GM19452 (cell line): ENCODE data around the gene FBXO5.
A peak's percentile ranks its signal among the peaks of the same experiment; 100 is the strongest.
"Not testable (repeated sequence)": the region's sequence is repeated elsewhere in the genome, so short reads cannot be mapped to it uniquely, and the experiment has no call there.

Source experiments
- ATAC-seq: cut with Tn5 transposase; IDR thresholded peaks from one replicate; pipeline ENCODE4 v1.9.1; 2021; ENCODE audit not compliant: unreplicated experiment

The FBXO5 gene

GRCh38 chr6:152982904-152983636 is at the start of gene FBXO5:
FBXO5 (minus strand) TSS chr6:152983041; CDS start chr6:152982959, 82 bp downstream.
- ATAC-seq, result peak; percentile 80

GRCh38 chr6:153032255-153032882 is 49.5 kb upstream of the FBXO5 start:
- no peak for ATAC-seq

- ATAC-seq, result no peak
Observed at GRCh38 chr6:153031335-153031955, 48.6 kb upstream of the FBXO5 start.

GRCh38 chr6:153028963-153029362 is 46.1 kb upstream of the FBXO5 start:
- ATAC-seq, result no peak

- ATAC-seq, result no peak
Observed at GRCh38 chr6:153028286-153028685, 45.4 kb upstream of the FBXO5 start.

- ATAC-seq, result no peak
Observed at GRCh38 chr6:153027480-153027879, 44.6 kb upstream of the FBXO5 start.

- ATAC-seq, result peak; percentile 8
Observed at GRCh38 chr6:153024709-153025017, 41.8 kb upstream of the FBXO5 start.

GRCh38 chr6:153023977-153024708 is 41.3 kb upstream of the FBXO5 start:
- peak; percentile 99 for ATAC-seq

GRCh38 chr6:153018355-153018754 is 35.5 kb upstream of the FBXO5 start:
- no peak for ATAC-seq

GRCh38 chr6:153016846-153017245 is 34.0 kb upstream of the FBXO5 start:
- no peak for ATAC-seq

GRCh38 chr6:153015094-153015640 is 32.3 kb upstream of the FBXO5 start:
- no peak for ATAC-seq

- ATAC-seq, result no peak
Observed at GRCh38 chr6:153013438-153013837, 30.6 kb upstream of the FBXO5 start.

GRCh38 chr6:153012856-153013255 is 30.0 kb upstream of the FBXO5 start:
- no peak for ATAC-seq

- ATAC-seq, result peak; percentile 3
Observed at GRCh38 chr6:153003366-153003690, 20.5 kb upstream of the FBXO5 start.

- peak; percentile 96 for ATAC-seq
Observed at GRCh38 chr6:153002613-153003365, 19.9 kb upstream of the FBXO5 start, which contains the start of gene MTRF1L. MTRF1L (minus strand) TSS chr6:153002709; CDS start chr6:153002685, 24 bp downstream.

- peak; percentile 15 for ATAC-seq
Observed at GRCh38 chr6:153001767-153002612, 19.1 kb upstream of the FBXO5 start.

GRCh38 chr6:153000790-153001189 is 17.9 kb upstream of the FBXO5 start:
- ATAC-seq, result not testable (repeated sequence)

GRCh38 chr6:153000243-153000642 is 17.4 kb upstream of the FBXO5 start:
- ATAC-seq, result no peak

GRCh38 chr6:152999538-152999937 is 16.7 kb upstream of the FBXO5 start:
- not testable (repeated sequence) for ATAC-seq

GRCh38 chr6:152993847-152994246 is 11.0 kb upstream of the FBXO5 start:
- ATAC-seq, result no peak
